IPS-NIHi7 (cell line): ENCODE data around the gene A4GNT.

ENCODE experiments used
- DNase-seq: peaks from one replicate; pipeline ENCODE4 v3.0.0; 2012; ENCODE audit warnings: mixed read lengths; ENCODE audit errors: extremely low spot score

A4GNT gene

GRCh38 chr3:138078901-138079344 lies 53.3 kb downstream of the A4GNT start:
- no peak for DNase-seq

GRCh38 chr3:138078096-138078495 lies 54.1 kb downstream of the A4GNT start:
- DNase-seq, result no peak
